MG63 (cell line): ENCODE results near the gene TRPC3. TPM values are rescaled to one million over a fixed set of nuclear protein-coding genes. Genes with fewer than 3 reads are reported as not detected.

ENCODE experiments used
- DNase-seq: peaks from one replicate; pipeline ENCODE4 v3.0.0-alpha.2; 2020
- H3K27me3 ChIP-seq: fragments of 250-450 bp; sonication (Bioruptor Pico); 2 replicates; pipeline ENCODE4 v1.5.1; 2020; ENCODE audit warnings: mild to moderate bottlenecking, moderate library complexity
- H3K36me3 ChIP-seq: fragments of 250-450 bp; sonication (Bioruptor Pico); 2 replicates; pipeline ENCODE4 v1.5.1; 2020; ENCODE audit warnings: mild to moderate bottlenecking, moderate library complexity
- H3K4me3 ChIP-seq: fragments of 250-450 bp; sonication (Bioruptor Pico); 2 replicates; pipeline ENCODE4 v1.5.1; 2020; ENCODE audit warnings: mild to moderate bottlenecking, moderate library complexity
- H3K9me3 ChIP-seq: fragments of 250-450 bp; sonication (Bioruptor Pico); 2 replicates; pipeline ENCODE4 v1.5.1; 2020; ENCODE audit warnings: mild to moderate bottlenecking, moderate library complexity
- total RNA-seq: library from RNA; depleted of rRNA; stranded (reverse); fragments of >200 nt; shearing (Covaris generic); gene quantifications from 2 replicates; pipeline ENCODE4 v1.2.3, GENCODE V29; 2014; ENCODE audit warnings: low replicate concordance; rRNA removed

Gene TRPC3
- total RNA-seq, 1 experiment from 2014 or later = not detected

DNA sequence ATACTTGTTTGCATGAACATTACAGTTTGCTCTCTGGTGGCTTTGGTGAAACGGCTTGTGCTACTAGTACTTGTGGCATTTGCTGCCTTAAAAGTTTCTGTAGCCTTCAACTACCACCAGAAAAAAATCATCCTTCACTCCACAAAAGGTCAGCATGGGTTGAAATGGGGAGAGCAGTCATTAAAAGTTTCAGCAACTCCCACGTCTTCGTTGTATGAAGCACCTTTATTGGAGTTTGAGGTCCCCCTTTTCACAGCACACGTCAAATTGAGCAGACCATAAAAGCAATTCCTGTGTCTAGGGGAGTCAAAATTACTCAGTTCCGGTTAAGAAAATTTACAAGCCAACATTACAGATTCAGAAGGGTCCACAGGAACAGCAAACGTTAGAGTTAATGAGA lies 105.2 kb downstream of the TRPC3 start:
- H3K4me3 ChIP-seq = no peak overlapping the region
- no peaks in the 10 kb centered on the region for H3K27me3 ChIP-seq
- no peaks in the 10 kb centered on the region for H3K9me3 ChIP-seq
- no peak for DNase-seq
- peaks cover 3% of the 10 kb centered on the region for H3K36me3 ChIP-seq

GRCh38 chr4:121842862-121843261 lies 109.0 kb downstream of the TRPC3 start:
- Histone ChIP-seq H3K4me3 (no peak overlapping the region), H3K27me3 (no peaks in the 10 kb centered on the region), H3K36me3 (no peaks in the 10 kb centered on the region; the same call in 1 of the 2 replicates)

DNA sequence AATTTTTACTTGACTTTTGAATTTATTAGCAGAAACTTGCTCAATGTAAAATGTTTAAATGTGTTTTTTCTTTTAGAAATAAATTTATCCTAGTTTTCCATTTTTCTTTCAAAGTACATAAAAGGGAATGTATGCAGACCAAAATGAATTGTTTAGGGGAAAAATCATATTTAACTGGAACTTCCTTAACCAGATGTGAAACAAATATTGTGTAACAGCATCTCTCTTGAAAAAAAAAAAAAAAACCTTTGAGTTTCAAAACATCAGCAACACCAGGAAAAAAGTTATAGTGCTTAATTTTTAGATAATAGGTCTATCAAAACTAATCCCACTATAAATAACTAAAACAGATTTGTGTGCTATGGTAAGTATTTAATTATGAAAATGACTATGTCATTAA lies 113.7 kb downstream of the TRPC3 start:
- no peak for DNase-seq
- H3K27me3 ChIP-seq = no peaks in the 10 kb centered on the region
- no peak overlapping the region for H3K4me3 ChIP-seq
- peaks cover 8% of the 10 kb centered on the region for H3K36me3 ChIP-seq
- no peaks in the 10 kb centered on the region; the same call in 1 of the 2 replicates for H3K9me3 ChIP-seq

More at GRCh38 chr4:121842862-121843261, 109.0 kb downstream of the TRPC3 start:
- no peaks in the 10 kb centered on the region for H3K9me3 ChIP-seq
- DNase-seq = no peak

GRCh38 chr4:121829511-121829910 lies 122.3 kb downstream of the TRPC3 start:
- Histone ChIP-seq H3K4me3 (no peak overlapping the region), H3K36me3 (peaks cover 18% of the 10 kb centered on the region), H3K9me3 (no peaks in the 10 kb centered on the region; the same call in 1 of the 2 replicates), H3K27me3 (no peaks in the 10 kb centered on the region)
- DNase-seq = no peak

Other genes starting within 250 kb of the TRPC3 start
- gene SMIM43, start 186.9 kb downstream of the TRPC3 start, total RNA-seq = 2.2 and 3.4 TPM in 2 replicates
- 69.5 and 76.5 TPM in 2 replicates for gene EXOSC9, start 150.7 kb downstream of the TRPC3 start, total RNA-seq
- gene CCNA2, start 128.2 kb downstream of the TRPC3 start, total RNA-seq = 140 and 157 TPM in 2 replicates
- gene BBS7, start 81.6 kb downstream of the TRPC3 start, total RNA-seq = 2.6 and 8.1 TPM in 2 replicates
- 8.2 and 12.9 TPM in 2 replicates for gene BLTP1, start 200.3 kb upstream of the TRPC3 start, total RNA-seq